ENCODE measurements around the gene ULK1. TPM values are rescaled to one million over a fixed set of nuclear protein-coding genes. Genes with fewer than 3 reads are reported as not detected.

The ULK1 gene
- polyA plus RNA-seq, 1 donor (not counting 4 experiments of a cell fraction or from before 2014, with no cell fraction given): 2.3 TPM

DNA sequence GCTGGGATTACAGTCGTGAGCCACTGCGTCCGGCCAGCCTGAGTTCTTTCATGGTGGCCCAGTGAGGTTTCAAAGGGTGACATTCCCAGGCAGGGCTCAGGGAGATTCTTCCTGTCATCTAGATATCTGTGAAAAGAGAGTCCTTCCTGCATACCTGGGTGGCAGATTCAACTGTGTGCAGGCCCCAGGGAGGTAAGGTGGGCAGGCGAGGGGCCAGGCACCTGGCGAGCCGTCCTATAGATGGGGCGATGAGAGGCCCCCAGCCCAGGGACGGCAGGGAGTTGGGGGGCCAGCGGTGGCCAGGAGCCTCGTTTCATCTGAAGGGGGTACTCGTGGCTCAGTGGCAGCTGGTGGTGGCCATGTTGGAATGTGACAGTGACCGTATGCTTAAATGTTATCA, 48.2 kb downstream of the ULK1 start:
- DNase-seq (ENCODE audit: low read depth, low spot score) (no peak), FAIRE-seq (no peak)
- dilution Hi-C loops (cut with MboI; ENCODE audit: extremely low pct_ligation_motif_present, low sequenced_read_pairs): no loop called here
- H3K79me2 ChIP-seq (ENCODE audit: control insufficient read depth, insufficient read depth, low read length): peaks cover 2% of the 10 kb centered on the region
- no peak overlapping the region for H3K9ac ChIP-seq (ENCODE audit: control insufficient read depth, extremely low read depth, insufficient read depth, low read length)
- H4K20me1 ChIP-seq (ENCODE audit: control insufficient read depth, extremely low read depth, insufficient read depth, low read length): peaks cover 3% of the 10 kb centered on the region
- no peak overlapping the region for H3K27ac ChIP-seq (ENCODE audit: control insufficient read depth, insufficient read depth, low read length)
- H3K9me1 ChIP-seq (ENCODE audit: control insufficient read depth, extremely low read depth, insufficient read depth, low read length): no peaks in the 10 kb centered on the region
- H3K9me3 ChIP-seq (ENCODE audit: control insufficient read depth, low read depth, low read length): no peaks in the 10 kb centered on the region
- H2AFZ ChIP-seq (ENCODE audit: control insufficient read depth, low read length): no peak overlapping the region
- H3K4me1 ChIP-seq (ENCODE audit: control insufficient read depth, extremely low read depth, insufficient read depth, low read length): no peaks in the 10 kb centered on the region
- no peaks in the 10 kb centered on the region for H3K27me3 ChIP-seq (ENCODE audit: control insufficient read depth, extremely low read depth, insufficient read depth, low read length)
- no peak overlapping the region for H3K4me3 ChIP-seq (ENCODE audit: control insufficient read depth in 2 of 3, extremely low read depth in 1 of 3, insufficient read depth in 2 of 3, low read depth in 1 of 3, low read length in 3 of 3)
- TF ChIP-seq, protein P1, sequence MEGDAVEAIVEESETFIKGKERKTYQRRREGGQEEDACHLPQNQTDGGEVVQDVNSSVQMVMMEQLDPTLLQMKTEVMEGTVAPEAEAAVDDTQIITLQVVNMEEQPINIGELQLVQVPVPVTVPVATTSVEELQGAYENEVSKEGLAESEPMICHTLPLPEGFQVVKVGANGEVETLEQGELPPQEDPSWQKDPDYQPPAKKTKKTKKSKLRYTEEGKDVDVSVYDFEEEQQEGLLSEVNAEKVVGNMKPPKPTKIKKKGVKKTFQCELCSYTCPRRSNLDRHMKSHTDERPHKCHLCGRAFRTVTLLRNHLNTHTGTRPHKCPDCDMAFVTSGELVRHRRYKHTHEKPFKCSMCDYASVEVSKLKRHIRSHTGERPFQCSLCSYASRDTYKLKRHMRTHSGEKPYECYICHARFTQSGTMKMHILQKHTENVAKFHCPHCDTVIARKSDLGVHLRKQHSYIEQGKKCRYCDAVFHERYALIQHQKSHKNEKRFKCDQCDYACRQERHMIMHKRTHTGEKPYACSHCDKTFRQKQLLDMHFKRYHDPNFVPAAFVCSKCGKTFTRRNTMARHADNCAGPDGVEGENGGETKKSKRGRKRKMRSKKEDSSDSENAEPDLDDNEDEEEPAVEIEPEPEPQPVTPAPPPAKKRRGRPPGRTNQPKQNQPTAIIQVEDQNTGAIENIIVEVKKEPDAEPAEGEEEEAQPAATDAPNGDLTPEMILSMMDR (optimal IDR thresholded peaks at IDR 0.05 in 1 of 3, IDR thresholded peaks at IDR 0.05 in 1 of 3, conservative IDR thresholded peaks at IDR 0.05 in 1 of 3; ENCODE audit: extremely low read depth in 1 of 3, insufficient read depth in 2 of 3, low read length in 3 of 3): no peak
- no peak for TF ChIP-seq EZH2 (IDR thresholded peaks at IDR 0.05; ENCODE audit: low read length)
- H3K36me3 ChIP-seq (ENCODE audit: control insufficient read depth in 2 of 2, extremely low read depth in 1 of 2, insufficient read depth in 2 of 2, low read length in 2 of 2): peaks cover 26 to 35% of the 10 kb centered on the region in 2 experiments
- no peak overlapping the region for H3K4me2 ChIP-seq (ENCODE audit: control insufficient read depth, extremely low read depth, insufficient read depth, low read depth, low read length)

DNA sequence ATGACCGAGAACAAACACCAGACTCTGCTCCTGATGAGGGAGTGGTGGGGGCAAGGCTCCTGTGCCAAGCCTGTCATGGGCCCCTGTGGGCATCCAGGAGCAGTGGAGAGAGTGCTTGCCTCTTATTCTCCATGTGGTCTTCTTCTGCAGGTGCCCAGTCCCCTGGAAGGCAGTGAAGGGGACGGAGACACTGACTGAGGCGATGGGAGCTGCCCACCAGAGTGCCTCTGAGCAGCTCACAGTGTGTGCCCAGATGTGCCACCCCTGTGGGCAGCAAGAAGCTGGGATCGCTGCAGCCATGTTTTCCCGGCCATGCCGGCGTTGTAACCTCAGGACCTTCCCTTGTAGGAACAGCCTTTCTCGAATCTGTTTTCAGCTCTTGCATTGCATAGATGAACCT, 49.0 kb downstream of the ULK1 start:
- dilution Hi-C loops (cut with MboI; ENCODE audit: extremely low pct_ligation_motif_present, low sequenced_read_pairs): no loop called here
- Histone ChIP-seq H3K9ac (ENCODE audit: control insufficient read depth, extremely low read depth, insufficient read depth, low read length) (no peak overlapping the region), H3K4me3 (ENCODE audit: control insufficient read depth in 2 of 3, extremely low read depth in 1 of 3, insufficient read depth in 2 of 3, low read depth in 1 of 3, low read length in 3 of 3) (no peak overlapping the region), H3K36me3 (ENCODE audit: control insufficient read depth in 2 of 2, extremely low read depth in 1 of 2, insufficient read depth in 2 of 2, low read length in 2 of 2) (peaks cover 24 to 35% of the 10 kb centered on the region in 2 experiments), H2AFZ (ENCODE audit: control insufficient read depth, low read length) (no peak overlapping the region), H3K4me1 (ENCODE audit: control insufficient read depth, extremely low read depth, insufficient read depth, low read length) (no peaks in the 10 kb centered on the region), H3K27ac (ENCODE audit: control insufficient read depth, insufficient read depth, low read length) (no peak overlapping the region), H3K79me2 (ENCODE audit: control insufficient read depth, insufficient read depth, low read length) (peaks cover 2% of the 10 kb centered on the region), H3K9me3 (ENCODE audit: control insufficient read depth, low read depth, low read length) (no peaks in the 10 kb centered on the region), H3K27me3 (ENCODE audit: control insufficient read depth, extremely low read depth, insufficient read depth, low read length) (no peaks in the 10 kb centered on the region), H3K9me1 (ENCODE audit: control insufficient read depth, extremely low read depth, insufficient read depth, low read length) (no peaks in the 10 kb centered on the region), H3K4me2 (ENCODE audit: control insufficient read depth, extremely low read depth, insufficient read depth, low read depth, low read length) (no peak overlapping the region), H4K20me1 (ENCODE audit: control insufficient read depth, extremely low read depth, insufficient read depth, low read length) (peaks cover 3% of the 10 kb centered on the region)
- DNase-seq (ENCODE audit: low read depth, low spot score) (no peak), FAIRE-seq (no peak)
- TF ChIP-seq EZH2 (IDR thresholded peaks at IDR 0.05; ENCODE audit: low read length): no peak
- TF ChIP-seq, protein P1 (optimal IDR thresholded peaks at IDR 0.05 in 1 of 3, IDR thresholded peaks at IDR 0.05 in 1 of 3, conservative IDR thresholded peaks at IDR 0.05 in 1 of 3; ENCODE audit: extremely low read depth in 1 of 3, insufficient read depth in 2 of 3, low read length in 3 of 3): no peak
